Activated naive CD4-positive, alpha-beta T cell treated with anti-CD3 and anti-CD28 coated beads for 36 hours (primary cell): ENCODE data around the gene RAB4A. TPM values are rescaled to one million over a fixed set of nuclear protein-coding genes. Genes with fewer than 3 reads are reported as not detected.

Experiments used
- CTCF ChIA-PET: fragments of 350-600 bp; sonication (Branson Sonifier 250); formaldehyde crosslinking; loops from one replicate; lab custom pipeline; 2021; ENCODE audit warnings: antibody characterized with exemption; lab: Charles Lee
- DNase-seq: peaks from one replicate; pipeline ENCODE4 v3.0.0-alpha.2; 2020
- H3K27ac Mint-ChIP-seq: one replicate; pipeline ENCODE4 v1.8.0; 2021; ENCODE audit warnings: mild to moderate bottlenecking, mixed read lengths
- H3K27me3 Mint-ChIP-seq: one replicate; pipeline ENCODE4 v1.8.0; 2021; ENCODE audit warnings: low read depth, mixed read lengths
- H3K36me3 Mint-ChIP-seq: one replicate; pipeline ENCODE4 v1.8.0; 2021; ENCODE audit warnings: low read depth, mixed read lengths
- H3K4me1 Mint-ChIP-seq: one replicate; pipeline ENCODE4 v1.8.0; 2021; ENCODE audit warnings: low read depth, mixed read lengths
- H3K4me3 Mint-ChIP-seq: one replicate; pipeline ENCODE4 v1.8.0; 2021; ENCODE audit warnings: mild to moderate bottlenecking, moderate library complexity, mixed read lengths
- H3K9me3 Mint-ChIP-seq: one replicate; pipeline ENCODE4 v1.8.0; 2021; ENCODE audit warnings: mixed read lengths
- intact Hi-C: fragments of 100-400 bp; cut with micrococcal nuclease; formaldehyde crosslinking; loops from one replicate; pipeline ENCODE4 v1.15.1; 2023
- total RNA-seq, 2 experiments: library from RNA; stranded (reverse); gene quantifications; one replicate each; pipeline ENCODE4 v1.2.3, GENCODE V29; 2021

The RAB4A gene
- total RNA-seq, 2 experiments from 2014 or later, result 15.8 to 19.9 TPM

DNA sequence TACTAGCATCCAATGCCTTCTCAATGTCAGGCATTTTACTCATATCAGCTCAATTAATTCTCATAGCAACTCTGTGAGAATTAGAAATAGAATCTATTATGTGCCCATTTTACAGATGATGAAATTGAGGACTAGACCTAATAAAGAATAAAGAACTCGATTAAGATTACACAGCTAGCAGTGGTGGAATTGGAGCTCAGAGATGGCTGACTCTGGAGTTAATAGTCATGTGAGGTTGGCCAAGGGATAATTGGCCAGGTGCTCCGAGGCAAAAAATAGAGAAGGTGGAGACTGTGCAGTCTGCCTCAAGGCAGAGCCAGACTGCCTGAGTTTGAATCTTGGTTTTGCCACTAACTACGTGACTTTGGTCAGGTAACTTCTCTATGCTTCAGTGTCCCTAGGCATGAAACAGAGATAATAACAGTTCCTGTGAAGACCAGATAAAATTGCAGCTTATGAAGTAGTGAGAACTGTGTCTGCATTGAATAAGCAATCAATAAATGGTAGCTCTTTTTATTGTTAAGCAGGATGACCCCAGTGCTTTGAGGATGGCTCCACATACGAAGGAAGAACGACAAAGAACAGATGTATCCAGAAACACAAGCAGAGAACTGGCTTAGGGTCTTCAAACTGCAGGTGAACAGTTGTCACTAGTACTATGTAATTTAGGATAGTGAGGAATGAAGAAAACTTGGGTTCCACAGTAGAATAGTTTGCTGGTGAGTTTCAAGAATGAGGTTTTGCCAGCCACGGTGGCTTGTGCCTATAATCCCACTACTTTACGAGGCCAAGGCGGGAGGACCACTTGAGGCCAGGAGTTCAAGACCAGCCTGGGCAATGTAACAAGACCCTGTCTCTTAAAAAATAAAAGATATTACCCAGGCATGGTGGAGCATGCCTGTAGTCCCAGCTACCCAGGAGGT is 78.8 kb downstream of the RAB4A start:
- CTCF ChIA-PET, result no interaction called here
- intact Hi-C loops, result loop anchor here (10.0 kb wide), 1 partner anchor 555 kb away; no protein-coding TSS in a partner anchor
- Mint-ChIP-seq H3K4me1 (no peaks in the 10 kb centered on the region), H3K4me3 (no peak overlapping the region), H3K27ac (no peak overlapping the region), H3K36me3 (no peaks in the 10 kb centered on the region), H3K9me3 (peaks cover 2% of the 10 kb centered on the region), H3K27me3 (peaks cover 7% of the 10 kb centered on the region)
- no peak for DNase-seq

DNA sequence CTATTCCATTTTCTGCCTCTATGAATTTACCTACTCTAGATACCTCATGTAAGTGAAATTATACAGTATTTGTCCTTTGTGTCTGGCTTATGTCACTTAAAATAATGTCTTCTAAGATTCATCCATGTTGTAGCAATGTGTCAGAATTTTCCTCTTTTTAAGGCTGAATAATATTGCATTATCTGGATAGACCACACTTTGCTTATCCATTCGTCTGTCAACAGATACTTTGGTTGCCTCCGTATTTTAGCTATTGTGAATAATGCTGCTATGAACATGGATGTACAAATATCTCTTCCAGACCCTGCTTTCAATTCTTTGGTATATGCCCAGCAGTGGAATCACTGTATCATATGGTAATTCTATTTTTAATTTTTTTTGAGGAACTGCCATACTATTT is 82.1 kb downstream of the RAB4A start:
- no peaks in the 10 kb centered on the region for H3K9me3 Mint-ChIP-seq
- no peak for DNase-seq
- H3K4me1 Mint-ChIP-seq, result no peaks in the 10 kb centered on the region
- peaks cover 21% of the 10 kb centered on the region for H3K27me3 Mint-ChIP-seq
- H3K36me3 Mint-ChIP-seq, result no peaks in the 10 kb centered on the region
- H3K27ac Mint-ChIP-seq, result no peak overlapping the region
- CTCF ChIA-PET, result no interaction called here
- intact Hi-C loops, result no loop called here
- H3K4me3 Mint-ChIP-seq, result no peak overlapping the region

DNA sequence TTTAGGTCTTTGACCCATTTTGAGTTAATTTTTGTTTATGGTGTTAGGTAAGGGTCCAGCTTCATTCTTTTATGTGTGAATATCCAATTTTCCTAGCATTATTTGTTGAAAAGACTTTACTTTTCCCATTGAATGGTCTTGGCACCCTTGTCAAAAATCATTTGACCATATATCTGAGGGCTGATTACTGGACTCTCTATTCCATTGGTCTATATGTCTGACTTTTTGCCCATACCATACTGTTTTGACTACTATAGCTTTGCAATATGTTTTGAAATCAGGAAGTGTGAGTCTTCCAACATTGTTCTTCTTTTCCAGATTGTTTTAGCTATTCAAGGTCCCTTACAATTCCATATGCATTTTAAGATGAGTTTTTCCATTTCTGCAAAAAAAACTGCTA is 83.3 kb downstream of the RAB4A start:
- H3K4me1 Mint-ChIP-seq, result no peaks in the 10 kb centered on the region
- no peak for DNase-seq
- H3K27ac Mint-ChIP-seq, result no peak overlapping the region
- H3K27me3 Mint-ChIP-seq, result peaks cover 25% of the 10 kb centered on the region
- no peak overlapping the region for H3K4me3 Mint-ChIP-seq
- intact Hi-C loops, result no loop called here
- CTCF ChIA-PET, result interaction anchor here (0.6 to 0.9 kb wide), 2 partner anchors 90 to 596 kb away, joined by 3 to 6 read pairs; no protein-coding TSS in a partner anchor
- no peaks in the 10 kb centered on the region for H3K9me3 Mint-ChIP-seq
- H3K36me3 Mint-ChIP-seq, result no peaks in the 10 kb centered on the region

Other genes with a start within 250 kb of the RAB4A start
- gene CCSAP, start 71.9 kb downstream of the RAB4A start, total RNA-seq, result 1 to 10 TPM; 4.9 to 5.0 TPM
- not detected for gene ACTA1, start 163.0 kb downstream of the RAB4A start, total RNA-seq
- 10 to 100 TPM; 53.9 to 57.2 TPM for gene NUP133, start 237.2 kb downstream of the RAB4A start, total RNA-seq